GM12873 (cell line): ENCODE measurements around the gene PTPRE.
A peak's percentile ranks its signal among the peaks of the same experiment; 100 is the strongest.

ENCODE experiments used
- TF ChIP-seq, protein P1 (sequence below): IDR thresholded peaks from 2 replicates; pipeline ENCODE4 v1.5.1; 2012; ENCODE audit warnings: low read depth, mild to moderate bottlenecking, moderate library complexity, low read length, control low read depth; ENCODE audit not compliant: insufficient read depth; ENCODE audit errors: missing control alignments

Gene PTPRE

DNA sequence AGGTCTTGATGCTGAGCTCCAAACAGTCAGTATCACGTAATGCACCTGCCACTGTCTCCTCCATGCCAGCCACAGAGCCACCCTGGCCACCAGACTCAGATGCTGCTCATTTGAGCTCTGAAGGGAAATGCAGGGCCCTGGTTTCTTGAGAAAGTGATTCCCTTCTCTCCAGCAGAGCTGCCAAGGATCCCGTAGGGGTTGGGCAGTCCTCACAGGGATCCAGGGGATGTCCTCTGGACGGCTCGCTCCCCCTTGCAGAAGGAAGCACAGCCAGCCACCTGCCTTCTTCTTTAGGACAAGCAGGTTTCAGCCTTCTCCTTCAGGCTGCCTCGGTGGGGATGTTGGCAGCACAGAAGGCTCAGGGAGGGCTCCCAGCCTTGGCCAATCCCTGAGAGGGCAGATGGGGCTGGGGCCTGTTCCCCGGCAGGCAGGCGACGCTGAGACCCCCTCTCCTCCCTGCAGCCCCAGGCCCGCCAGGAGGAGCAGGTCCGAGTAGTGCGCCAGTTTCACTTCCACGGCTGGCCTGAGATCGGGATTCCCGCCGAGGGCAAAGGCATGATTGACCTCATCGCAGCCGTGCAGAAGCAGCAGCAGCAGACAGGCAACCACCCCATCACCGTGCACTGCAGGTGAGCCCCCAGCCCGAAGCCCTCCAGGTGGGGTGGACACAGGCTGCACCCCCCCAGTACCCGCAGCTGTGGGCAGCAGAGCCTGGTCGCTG lies 170.4 kb downstream of the PTPRE start:
- TF ChIP-seq, protein P1, sequence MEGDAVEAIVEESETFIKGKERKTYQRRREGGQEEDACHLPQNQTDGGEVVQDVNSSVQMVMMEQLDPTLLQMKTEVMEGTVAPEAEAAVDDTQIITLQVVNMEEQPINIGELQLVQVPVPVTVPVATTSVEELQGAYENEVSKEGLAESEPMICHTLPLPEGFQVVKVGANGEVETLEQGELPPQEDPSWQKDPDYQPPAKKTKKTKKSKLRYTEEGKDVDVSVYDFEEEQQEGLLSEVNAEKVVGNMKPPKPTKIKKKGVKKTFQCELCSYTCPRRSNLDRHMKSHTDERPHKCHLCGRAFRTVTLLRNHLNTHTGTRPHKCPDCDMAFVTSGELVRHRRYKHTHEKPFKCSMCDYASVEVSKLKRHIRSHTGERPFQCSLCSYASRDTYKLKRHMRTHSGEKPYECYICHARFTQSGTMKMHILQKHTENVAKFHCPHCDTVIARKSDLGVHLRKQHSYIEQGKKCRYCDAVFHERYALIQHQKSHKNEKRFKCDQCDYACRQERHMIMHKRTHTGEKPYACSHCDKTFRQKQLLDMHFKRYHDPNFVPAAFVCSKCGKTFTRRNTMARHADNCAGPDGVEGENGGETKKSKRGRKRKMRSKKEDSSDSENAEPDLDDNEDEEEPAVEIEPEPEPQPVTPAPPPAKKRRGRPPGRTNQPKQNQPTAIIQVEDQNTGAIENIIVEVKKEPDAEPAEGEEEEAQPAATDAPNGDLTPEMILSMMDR, result no peak

GRCh38 chr10:128078136-128078969 lies 171.4 kb downstream of the PTPRE start:
- TF ChIP-seq, protein P1, result peak; percentile 76

DNA sequence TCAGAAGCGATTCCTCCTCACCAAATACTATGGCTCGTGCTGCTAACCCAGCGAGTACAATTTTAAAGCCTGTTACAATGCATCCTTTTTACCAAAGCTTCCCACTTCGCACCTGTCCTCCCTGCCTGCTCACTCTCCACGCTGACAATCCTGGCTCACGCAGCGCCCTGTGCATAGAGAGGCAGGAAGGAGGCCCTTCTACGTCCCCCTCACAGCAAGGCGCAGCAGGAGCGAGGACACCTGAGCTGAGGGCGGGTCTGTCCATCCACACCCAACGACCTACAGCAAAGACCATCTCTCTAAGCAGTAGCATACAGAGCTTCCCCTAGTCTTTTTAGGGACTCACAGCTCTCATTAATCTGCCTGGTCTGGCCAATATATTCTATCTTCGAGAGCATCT lies 173.3 kb downstream of the PTPRE start:
- TF ChIP-seq, protein P1, result no peak

DNA sequence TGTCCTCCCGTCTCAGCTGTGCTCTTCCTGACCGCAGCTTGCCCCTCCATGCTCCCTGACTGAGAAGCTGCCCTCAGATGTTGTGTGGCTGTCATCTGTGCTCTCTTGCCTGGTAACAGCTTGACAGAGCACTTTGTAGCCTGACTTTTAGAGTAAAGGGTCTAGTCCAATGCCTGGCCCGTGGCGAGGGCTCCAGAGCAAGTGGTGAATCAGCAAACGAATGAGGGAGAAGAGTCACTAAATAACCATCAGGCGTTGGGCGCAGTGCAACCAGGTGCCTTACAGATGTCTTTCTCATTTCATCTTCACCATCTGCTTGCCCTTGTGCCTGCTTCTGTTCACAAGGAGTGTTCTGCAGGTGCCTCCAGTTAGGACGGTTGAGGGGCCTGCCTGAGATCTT lies 173.7 kb downstream of the PTPRE start:
- TF ChIP-seq, protein P1, result no peak

DNA sequence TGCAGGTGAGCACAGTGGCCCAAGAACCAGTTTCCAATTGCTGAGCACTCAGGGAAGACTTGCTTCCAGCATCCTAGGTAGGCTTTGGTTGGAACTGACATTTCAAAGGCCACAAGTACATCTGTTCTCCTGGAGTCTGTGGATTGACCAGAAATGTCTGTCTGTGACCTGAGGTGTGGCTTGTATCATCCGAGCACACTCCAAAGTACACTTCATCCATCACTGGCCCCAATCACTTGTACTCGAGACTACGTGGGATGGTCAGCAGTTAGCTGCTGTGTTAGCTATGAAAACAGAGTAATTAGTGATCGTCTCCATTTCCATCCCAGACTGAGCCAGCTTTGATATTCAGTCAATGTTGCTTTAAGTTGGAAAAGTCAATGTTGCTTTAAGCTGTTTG lies 174.3 kb downstream of the PTPRE start:
- TF ChIP-seq, protein P1, result no peak

GRCh38 chr10:128081720-128082119 lies 174.8 kb downstream of the PTPRE start:
- TF ChIP-seq, protein P1, result no peak

DNA sequence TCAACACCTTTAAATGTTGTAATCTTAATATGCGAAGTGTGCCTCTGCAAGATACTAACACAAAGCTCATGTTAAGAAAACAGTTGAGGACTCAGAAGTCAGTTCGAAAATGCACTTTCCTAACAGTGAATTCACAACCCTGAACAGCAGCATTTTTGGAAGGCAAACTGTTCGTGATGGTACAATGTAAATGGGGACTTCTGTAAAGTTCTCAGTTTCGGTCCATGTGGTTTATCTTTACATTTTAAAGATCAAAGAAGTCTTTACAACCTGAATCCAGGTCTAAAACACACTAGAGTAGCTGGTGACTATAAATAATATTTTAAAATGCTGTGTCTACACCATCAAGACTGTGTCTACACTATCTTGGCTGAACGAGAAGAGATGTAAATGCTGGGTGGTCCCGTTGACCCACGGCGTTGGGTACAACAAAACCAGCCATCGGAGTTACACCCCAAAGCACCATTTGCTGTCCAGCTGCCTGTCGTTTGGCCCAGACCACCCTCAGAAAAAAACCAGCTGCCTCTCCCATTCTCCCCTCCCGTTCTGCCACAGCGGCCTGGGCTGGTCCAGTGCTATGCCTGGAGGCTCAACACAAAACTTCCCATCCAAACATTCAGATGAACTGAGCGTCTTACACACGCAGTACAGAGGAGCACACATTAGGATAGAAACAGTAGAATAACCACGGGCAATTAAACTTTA lies 176.4 kb downstream of the PTPRE start:
- TF ChIP-seq, protein P1, result no peak
